GM19099 (cell line): ENCODE measurements around the gene CDH13.

Experiments
- POLR2A ChIP-seq: IDR thresholded peaks from 3 replicates; pipeline ENCODE4 v1.6.1; 2011; ENCODE audit warnings: low read depth; ENCODE audit not compliant: insufficient read length; ENCODE audit errors: extremely low read depth

CDH13 gene

DNA sequence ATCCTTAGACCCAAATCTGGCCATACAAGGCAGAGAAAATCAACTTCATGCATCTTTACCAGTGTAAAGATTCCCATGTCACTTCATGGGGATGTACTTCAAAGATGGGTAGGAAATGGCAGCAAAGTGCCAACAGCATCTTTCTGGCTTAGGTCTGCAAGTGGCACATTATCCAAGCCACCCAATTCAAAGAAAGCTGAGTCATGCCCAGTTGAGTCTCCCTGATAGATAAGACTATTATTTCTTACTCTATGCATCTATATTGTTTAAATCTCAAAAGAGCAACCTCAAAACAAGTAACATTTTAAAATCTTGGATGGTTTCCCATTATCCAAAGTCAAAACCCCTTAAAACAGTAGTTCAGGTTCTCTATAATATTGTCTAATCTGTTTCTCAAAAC is 1119.8 kb downstream of the CDH13 start:
- TF ChIP-seq POLR2A, result no peak

DNA sequence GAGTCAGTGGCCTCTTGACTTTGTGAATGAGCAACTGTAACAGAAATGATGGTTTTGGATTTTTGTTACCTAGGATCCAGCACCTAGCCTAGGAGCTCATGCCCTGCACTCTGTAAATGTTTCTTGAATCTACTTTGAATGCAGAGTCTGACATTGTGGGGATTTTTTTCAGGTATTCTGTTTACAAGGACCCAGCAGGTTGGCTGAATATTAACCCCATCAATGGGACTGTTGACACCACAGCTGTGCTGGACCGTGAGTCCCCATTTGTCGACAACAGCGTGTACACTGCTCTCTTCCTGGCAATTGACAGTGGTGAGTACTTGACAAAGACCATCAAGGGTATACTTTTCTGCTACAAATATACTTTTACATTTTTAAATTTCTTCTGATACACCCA is 1121.2 kb downstream of the CDH13 start:
- no peak for TF ChIP-seq POLR2A

DNA sequence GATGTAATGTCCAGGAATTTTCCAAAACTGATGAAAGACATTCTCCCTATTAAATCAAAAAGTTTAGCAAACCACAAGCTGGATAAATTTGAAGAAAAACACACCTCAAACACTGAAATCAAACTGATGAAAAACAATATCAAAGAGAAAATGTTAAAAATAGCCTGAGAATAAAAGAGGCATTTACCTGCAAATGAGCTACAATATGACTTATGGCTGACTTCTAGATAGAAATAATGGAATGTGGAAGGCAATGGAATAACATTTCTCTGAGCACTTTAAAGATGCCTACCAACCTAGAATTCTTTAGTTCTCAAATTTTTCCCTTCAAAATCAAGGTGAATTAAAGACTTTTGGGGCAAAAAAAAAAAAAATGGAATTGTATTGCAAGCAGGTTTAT is 1128.6 kb downstream of the CDH13 start:
- no peak for TF ChIP-seq POLR2A

- no peak for TF ChIP-seq POLR2A
Observed at GRCh38 chr16:83762141-83762991, 1135.6 kb downstream of the CDH13 start.

GRCh38 chr16:83762992-83763358 is 1136.2 kb downstream of the CDH13 start:
- TF ChIP-seq POLR2A, result no peak

GRCh38 chr16:83768986-83769385 is 1142.2 kb downstream of the CDH13 start:
- TF ChIP-seq POLR2A, result no peak

DNA sequence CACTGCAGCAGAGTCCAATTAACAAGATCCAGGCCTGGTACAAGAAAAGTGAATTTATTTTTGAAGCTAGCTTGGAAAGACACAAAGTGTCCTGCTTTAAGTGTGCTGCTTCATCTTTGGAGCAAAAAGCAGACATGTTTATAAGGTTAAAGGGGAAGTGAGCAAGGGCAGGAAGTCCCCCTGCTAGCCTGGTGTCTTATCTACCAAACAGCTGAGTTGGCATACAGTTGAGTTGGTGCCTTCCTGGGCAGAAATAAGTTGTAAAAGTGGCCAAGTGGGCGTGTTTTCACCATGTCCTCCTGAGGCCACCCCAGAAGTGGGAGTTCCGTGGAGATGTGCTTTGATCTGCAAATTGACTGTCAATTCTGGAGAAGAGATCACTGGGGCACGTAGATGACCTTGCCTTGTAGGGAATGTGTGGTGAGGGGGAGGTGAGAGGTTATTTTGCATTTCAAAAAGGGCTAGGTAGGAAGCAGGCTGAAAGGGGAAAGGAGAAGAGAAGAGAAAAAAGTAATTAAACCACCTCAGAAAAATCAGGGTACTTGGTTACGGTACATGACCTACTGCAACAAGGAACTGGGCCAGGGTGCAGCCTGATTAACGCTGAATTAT is 1142.7 kb downstream of the CDH13 start:
- no peak for TF ChIP-seq POLR2A

DNA sequence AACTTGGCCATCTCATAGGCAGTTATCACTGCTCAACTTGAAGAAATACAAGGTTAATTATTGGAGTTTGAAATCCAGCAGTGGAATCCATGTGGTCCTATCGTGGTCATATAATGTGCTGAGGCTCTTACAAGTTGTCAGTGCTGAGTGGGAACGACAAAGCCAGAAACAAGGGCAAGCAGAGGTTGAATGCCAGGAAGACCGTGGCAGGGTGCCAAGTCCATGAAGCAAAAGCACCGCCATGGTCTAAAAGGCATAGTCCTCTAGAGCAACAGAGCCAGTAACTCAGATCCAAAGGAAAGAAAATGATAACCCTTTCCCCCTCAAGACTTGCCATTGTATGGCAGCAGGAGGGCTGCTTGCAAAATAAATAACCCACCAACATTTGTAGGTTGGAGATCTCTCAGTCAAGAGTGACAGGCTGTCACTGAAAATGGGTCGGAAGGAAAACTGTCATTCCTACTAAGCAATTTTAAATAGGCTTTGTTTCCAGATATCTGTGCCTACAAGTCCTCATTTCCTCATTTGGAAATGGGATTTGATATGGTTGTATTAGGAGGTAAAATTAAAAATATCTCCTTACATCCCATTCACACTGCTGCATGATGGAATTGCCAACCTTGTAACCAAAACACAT is 1144.7 kb downstream of the CDH13 start:
- no peak for TF ChIP-seq POLR2A

GRCh38 chr16:83772806-83773205 is 1146.0 kb downstream of the CDH13 start:
- no peak for TF ChIP-seq POLR2A

DNA sequence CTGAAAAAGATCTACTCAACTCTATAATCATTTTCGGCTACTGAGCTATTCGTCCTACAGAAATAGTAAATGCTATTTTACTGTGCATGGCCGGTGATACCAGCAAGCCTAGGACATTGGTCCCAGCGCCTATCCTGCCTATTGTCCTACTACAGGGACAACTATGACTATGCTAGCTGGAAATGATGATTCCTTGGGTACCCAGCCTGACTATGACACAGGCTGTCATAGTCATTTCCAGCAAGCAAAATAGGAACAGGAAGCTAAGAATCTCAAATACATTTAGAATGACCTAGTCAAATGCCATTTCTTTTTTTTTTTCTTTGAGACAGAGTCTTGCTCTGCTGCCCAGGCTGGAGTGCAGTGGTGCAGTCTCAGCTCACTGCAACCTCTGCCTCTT is 1147.3 kb downstream of the CDH13 start:
- no peak for TF ChIP-seq POLR2A

- TF ChIP-seq POLR2A, result no peak
Observed at GRCh38 chr16:83776944-83777343, 1150.2 kb downstream of the CDH13 start.

DNA sequence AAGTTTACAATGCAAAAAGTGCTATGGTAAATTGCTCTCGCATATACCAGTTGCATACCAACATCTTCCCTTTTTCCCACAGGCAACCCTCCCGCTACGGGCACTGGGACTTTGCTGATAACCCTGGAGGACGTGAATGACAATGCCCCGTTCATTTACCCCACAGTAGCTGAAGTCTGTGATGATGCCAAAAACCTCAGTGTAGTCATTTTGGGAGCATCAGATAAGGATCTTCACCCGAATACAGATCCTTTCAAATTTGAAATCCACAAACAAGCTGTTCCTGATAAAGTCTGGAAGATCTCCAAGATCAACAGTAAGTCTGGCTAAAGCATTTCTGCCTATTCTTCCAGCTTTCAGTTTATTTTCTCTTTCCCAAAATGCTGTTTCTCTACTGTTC is 1153.1 kb downstream of the CDH13 start:
- TF ChIP-seq POLR2A, result no peak

- no peak for TF ChIP-seq POLR2A
Observed at GRCh38 chr16:83785455-83785854, 1158.7 kb downstream of the CDH13 start.

DNA sequence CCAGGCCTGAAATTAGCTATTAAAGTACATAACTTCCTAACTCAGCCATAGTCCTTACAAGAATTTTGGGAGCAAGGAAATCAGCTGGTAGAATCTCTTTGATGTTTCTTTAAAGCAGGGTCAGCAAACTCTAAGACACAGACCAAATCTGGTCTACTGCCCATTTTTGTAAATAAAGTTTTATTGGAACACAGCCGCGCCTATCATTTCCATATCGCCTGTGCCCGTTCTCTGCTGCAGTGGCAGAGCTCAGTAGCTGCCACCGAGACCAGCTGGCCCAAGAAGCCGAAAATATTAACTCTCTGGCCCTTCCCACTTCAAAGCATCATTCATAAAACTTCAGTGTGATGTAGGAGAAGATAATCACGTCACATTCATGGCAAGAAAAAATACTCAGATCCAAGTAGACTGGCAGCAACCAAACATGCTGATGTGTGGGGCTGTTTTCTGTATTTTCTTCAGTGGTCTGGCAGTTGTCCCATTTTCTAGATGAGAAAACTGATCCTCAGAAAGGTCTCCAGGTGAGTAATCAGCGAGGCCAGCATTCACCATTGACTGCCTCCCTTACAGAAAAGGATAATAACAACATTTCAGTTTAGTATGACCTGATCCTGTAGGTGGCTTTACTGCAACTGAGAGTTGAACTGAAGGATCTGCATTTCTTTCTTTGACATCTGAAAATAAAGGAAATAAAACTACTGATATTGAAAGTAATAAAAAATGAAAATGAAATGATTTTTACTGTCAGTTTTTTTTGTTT is 1163.1 kb downstream of the CDH13 start:
- no peak for TF ChIP-seq POLR2A

- no peak for TF ChIP-seq POLR2A
Observed at GRCh38 chr16:83791916-83792315, 1165.1 kb downstream of the CDH13 start.
